Tibial artery (tissue), 4 donors: Measurements from ENCODE around the gene KIF4A.
"Not testable (repeated sequence)": the region's sequence is repeated elsewhere in the genome, so short reads cannot be mapped to it uniquely, and the experiment has no call there.

Experiments used
- DNase-seq, 2 donors: peaks; one replicate each; pipeline ENCODE4 v3.0.0-alpha.2; 2019
- H3K27ac ChIP-seq, 2 donors: fragments of 200-600 bp; sonication (generic) in 1 of 2; 1 replicate in 1 of 2; 2 replicates in 1 of 2; pipeline ENCODE4 v1.5.1; 2018 to 2019; ENCODE audit warnings: mild to moderate bottlenecking in 1 of 2
- H3K27me3 ChIP-seq, 2 donors: fragments of 200-600 bp; sonication (generic) in 1 of 2; one replicate each; pipeline versions ENCODE4 v1.5.1 to v1.6.0; 2016 to 2019
- H3K36me3 ChIP-seq, 3 donors: fragments of 200-600 bp; sonication (generic) in 2 of 3; one replicate each; pipeline ENCODE4 v1.5.1; 2016 to 2019; ENCODE audit warnings: mild to moderate bottlenecking in 2 of 3
- H3K4me1 ChIP-seq, 4 donors: fragments of 200-600 bp; sonication (generic) in 2 of 4; 1 replicate in 3 of 4; 2 replicates in 1 of 4; pipeline ENCODE4 v1.5.1; 2016 to 2019
- H3K4me3 ChIP-seq, 2 donors: fragments of 200-600 bp; sonication (generic) in 1 of 2; 1 replicate in 1 of 2; 2 replicates in 1 of 2; pipeline ENCODE4 v1.5.1; 2018 to 2019; ENCODE audit warnings: mild to moderate bottlenecking in 2 of 2
- H3K9me3 ChIP-seq, 3 donors: fragments of 200-600 bp; sonication (generic) in 1 of 3; one replicate each; pipeline ENCODE4 v1.5.1; 2016 to 2019
- intact Hi-C: fragments of 100-400 bp; cut with DNase I; formaldehyde crosslinking; loops from one replicate; pipeline ENCODE4 v1.15.0; 2023; ENCODE audit warnings: low total_unique reads
- TF ChIP-seq, protein P1 (sequence below), 2 experiments: fragments of 200-600 bp in 1 of 2; fragments of 450-650 bp in 1 of 2; IDR thresholded peaks; one replicate each; pipeline ENCODE4 v1.5.1; 2017 to 2019; ENCODE audit warnings: antibody characterized with exemption in 2 of 2, mild to moderate bottlenecking in 1 of 2, moderate library complexity in 1 of 2

Gene KIF4A

DNA sequence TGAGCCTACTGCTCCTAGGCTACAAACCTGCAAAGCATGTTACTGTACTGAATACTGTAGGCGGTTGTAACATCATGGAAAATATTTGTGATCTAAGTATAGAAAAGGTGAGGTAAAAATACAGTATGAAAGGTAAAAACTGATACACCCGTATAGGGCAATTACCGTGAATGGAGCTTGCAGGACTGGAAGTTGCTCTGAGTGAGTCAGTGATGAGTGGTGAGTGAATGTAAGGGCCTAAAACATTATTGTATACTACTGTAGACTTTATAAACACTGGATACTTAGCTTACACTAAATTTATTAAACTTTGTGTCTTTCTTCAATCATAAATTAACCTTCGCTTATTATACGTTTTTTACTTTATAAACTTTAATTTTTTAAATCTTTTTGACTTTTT, 3.7 kb downstream of the KIF4A start:
- intact Hi-C loops = no loop called here
- no peak overlapping the region for H3K4me3 ChIP-seq
- peaks cover 0 to 8% (median 6%) of the 10 kb centered on the region in 4 donors for H3K4me1 ChIP-seq
- no peak overlapping the region for H3K27ac ChIP-seq
- H3K9me3 ChIP-seq = no peaks in the 10 kb centered on the region
- no peaks in the 10 kb centered on the region for H3K36me3 ChIP-seq
- no peak for DNase-seq
- TF ChIP-seq, protein P1, sequence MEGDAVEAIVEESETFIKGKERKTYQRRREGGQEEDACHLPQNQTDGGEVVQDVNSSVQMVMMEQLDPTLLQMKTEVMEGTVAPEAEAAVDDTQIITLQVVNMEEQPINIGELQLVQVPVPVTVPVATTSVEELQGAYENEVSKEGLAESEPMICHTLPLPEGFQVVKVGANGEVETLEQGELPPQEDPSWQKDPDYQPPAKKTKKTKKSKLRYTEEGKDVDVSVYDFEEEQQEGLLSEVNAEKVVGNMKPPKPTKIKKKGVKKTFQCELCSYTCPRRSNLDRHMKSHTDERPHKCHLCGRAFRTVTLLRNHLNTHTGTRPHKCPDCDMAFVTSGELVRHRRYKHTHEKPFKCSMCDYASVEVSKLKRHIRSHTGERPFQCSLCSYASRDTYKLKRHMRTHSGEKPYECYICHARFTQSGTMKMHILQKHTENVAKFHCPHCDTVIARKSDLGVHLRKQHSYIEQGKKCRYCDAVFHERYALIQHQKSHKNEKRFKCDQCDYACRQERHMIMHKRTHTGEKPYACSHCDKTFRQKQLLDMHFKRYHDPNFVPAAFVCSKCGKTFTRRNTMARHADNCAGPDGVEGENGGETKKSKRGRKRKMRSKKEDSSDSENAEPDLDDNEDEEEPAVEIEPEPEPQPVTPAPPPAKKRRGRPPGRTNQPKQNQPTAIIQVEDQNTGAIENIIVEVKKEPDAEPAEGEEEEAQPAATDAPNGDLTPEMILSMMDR (IDR thresholded peaks at IDR 0.05) = no peak
- no peaks in the 10 kb centered on the region for H3K27me3 ChIP-seq

DNA sequence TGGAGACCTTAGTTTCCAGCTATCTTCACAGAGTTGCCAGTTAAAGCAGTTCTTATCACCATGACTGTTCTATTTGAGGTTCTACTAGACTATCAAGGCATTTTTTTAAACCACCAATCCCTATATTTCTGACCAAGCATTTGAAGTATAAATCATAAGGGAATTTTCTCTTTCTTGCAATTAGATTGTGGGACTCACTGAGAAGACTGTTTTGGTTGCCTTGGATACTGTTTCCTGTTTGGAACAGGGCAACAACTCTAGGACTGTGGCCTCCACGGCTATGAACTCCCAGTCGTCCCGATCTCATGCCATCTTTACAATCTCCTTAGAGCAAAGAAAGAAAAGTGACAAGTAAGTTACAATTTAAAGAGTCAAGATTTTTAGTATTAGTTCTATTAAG, 11.8 kb downstream of the KIF4A start:
- Histone ChIP-seq H3K27ac (no peak overlapping the region), H3K36me3 (no peaks in the 10 kb centered on the region), H3K4me3 (no peak overlapping the region), H3K9me3 (no peaks in the 10 kb centered on the region), H3K4me1 (no peaks in the 10 kb centered on the region), H3K27me3 (no peaks in the 10 kb centered on the region)
- no peak for DNase-seq
- intact Hi-C loops = no loop called here
- TF ChIP-seq, protein P1 (IDR thresholded peaks at IDR 0.05) = no peak

DNA sequence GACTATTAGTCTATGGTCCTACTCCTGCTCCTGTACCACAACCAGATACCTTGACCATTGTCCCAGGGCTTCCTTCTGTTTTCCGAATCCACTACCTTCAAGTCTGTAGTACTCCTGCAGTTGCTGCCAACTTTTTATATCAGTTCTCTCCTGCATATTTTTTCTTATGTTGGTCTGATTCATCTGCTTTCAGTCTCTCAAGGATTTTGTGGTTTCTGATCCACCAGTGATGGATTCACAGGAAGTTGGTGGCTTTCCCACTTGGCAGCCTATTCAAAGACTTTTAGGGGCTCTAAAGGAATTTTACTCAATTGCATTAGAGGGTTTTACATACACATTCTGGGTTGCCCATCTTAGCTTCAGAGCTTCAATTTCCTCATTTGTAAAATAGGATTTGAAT, 23.6 kb downstream of the KIF4A start:
- no peak for DNase-seq
- H3K4me3 ChIP-seq = no peak overlapping the region
- peaks cover 0 to 9% (median 0%) of the 10 kb centered on the region in 3 donors for H3K9me3 ChIP-seq
- no peaks in the 10 kb centered on the region for H3K36me3 ChIP-seq
- intact Hi-C loops = no loop called here
- H3K4me1 ChIP-seq = no peaks in the 10 kb centered on the region
- no peak overlapping the region for H3K27ac ChIP-seq
- no peaks in the 10 kb centered on the region for H3K27me3 ChIP-seq
- TF ChIP-seq, protein P1 (IDR thresholded peaks at IDR 0.05) = no peak

DNA sequence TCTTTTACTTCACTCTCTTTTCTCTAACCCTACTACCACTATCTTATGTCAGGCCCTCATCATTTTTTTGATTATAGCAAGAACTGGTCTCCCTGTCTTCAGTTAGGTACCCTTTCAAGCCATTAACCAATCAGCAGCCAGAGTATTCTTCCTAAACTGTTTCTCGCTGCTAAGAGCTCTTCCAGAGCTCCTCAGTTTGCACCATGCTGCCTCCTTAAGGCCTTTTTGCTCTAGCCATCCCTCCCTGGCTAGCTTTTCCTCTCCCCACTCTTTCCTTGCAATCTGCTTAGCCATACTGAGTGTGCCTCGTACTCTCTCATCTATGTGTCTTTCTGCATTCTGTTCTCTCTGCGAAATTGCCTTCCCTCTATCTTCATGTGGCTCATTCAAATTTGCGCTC, 32.9 kb downstream of the KIF4A start:
- no peaks in the 10 kb centered on the region for H3K9me3 ChIP-seq
- H3K27ac ChIP-seq = no peak overlapping the region
- H3K4me1 ChIP-seq = no peaks in the 10 kb centered on the region
- H3K36me3 ChIP-seq = no peaks in the 10 kb centered on the region
- intact Hi-C loops = no loop called here
- no peak for DNase-seq
- no peaks in the 10 kb centered on the region for H3K27me3 ChIP-seq
- no peak overlapping the region for H3K4me3 ChIP-seq
- TF ChIP-seq, protein P1 (IDR thresholded peaks at IDR 0.05) = no peak

DNA sequence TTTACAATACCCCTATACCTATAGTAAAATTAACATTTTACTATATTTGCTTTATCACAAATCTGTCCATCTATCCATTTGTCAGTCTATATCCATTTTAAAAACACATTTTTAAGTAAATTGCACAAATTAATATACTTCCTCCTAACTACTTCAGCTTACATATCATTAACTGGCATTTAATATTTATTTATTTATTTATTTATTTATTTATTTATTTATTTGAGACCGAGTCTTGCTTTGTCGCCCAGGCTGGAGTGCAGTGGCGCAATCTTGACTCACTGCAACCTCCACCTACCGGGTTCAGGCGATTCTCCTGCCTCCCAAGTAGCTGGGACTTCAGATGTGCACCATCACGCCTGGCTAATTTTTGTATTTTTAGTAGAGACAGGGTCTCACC, 33.7 kb downstream of the KIF4A start:
- H3K4me1 ChIP-seq, DNase-seq, H3K27ac ChIP-seq, H3K27me3 ChIP-seq, H3K9me3 ChIP-seq, intact Hi-C loops, H3K36me3 ChIP-seq, H3K4me3 ChIP-seq: not testable (repeated sequence)

DNA sequence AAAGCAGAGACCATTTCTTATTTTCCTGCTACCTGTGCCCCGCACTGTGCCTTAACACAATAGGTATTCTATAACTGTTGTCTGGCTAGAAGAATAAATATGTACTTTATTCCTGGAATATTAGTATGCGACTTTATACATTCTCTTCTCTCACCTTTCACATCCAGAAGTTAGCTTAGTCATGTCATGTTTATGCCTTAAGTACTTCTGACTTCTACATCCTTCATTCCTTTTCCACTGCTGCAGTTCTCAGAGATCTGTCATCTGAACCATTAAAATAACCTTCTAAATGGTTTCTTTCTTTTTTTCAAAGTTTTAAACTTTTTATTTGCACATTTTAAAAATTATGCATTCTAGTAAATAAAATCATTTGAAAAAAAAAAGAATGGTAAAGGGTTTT, 34.4 kb downstream of the KIF4A start:
- no peaks in the 10 kb centered on the region for H3K36me3 ChIP-seq
- H3K4me1 ChIP-seq = no peaks in the 10 kb centered on the region
- H3K9me3 ChIP-seq = no peaks in the 10 kb centered on the region
- no peak for DNase-seq
- TF ChIP-seq, protein P1 (IDR thresholded peaks at IDR 0.05) = no peak
- intact Hi-C loops = no loop called here
- H3K27ac ChIP-seq = no peak overlapping the region
- no peaks in the 10 kb centered on the region for H3K27me3 ChIP-seq
- no peak overlapping the region for H3K4me3 ChIP-seq
